ENCODE data around the gene ACTR3C. TPM values are rescaled to one million over a fixed set of nuclear protein-coding genes. Genes with fewer than 3 reads are reported as not detected.

The ACTR3C gene
- total RNA-seq, 1 experiment from 2014 or later = 2.2 TPM

DNA sequence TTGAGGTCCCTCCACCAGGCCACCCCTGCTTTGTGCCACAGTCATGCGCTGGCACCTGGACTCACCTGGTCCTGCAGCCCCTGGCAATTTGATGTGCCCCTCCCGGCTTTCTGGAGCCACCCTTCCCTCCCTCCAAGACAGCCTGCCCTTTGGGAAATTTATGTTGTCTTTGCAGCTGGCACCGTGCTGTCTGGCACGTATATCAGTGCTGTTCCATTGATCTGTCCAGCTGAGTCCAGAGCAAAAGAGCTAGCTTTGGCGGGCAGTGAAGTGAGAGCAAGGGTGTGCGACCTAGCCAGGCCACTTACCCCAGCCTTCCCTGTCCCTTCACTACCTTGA, 12.4 kb upstream of the ACTR3C start:
- Histone ChIP-seq H3K79me1 (ENCODE audit: insufficient read depth, low read depth, low read length, poor library complexity, severe bottlenecking) (no peaks in the 10 kb centered on the region), H3K27ac (ENCODE audit: insufficient read length, low read depth, low read length) (no peak overlapping the region), H3K23ac (ENCODE audit: insufficient read length, low read depth, low read length) (no peak overlapping the region), H4K20me1 (ENCODE audit: control insufficient read depth, insufficient read depth, insufficient read length) (no peaks in the 10 kb centered on the region), H3T11ph (ENCODE audit: low read length) (no peak overlapping the region), H3K4ac (ENCODE audit: low read depth, low read length) (no peak overlapping the region), H4K8ac (replicated peaks; ENCODE audit: insufficient read length, low read depth, low read length) (no peak overlapping the region), H3K23me2 (ENCODE audit: insufficient read length, low read depth, low read length, poor library complexity, severe bottlenecking) (peaks cover 9% of the 10 kb centered on the region), H3K9ac (ENCODE audit: extremely low read depth, insufficient read length, low read length) (no peak overlapping the region), H2BK5ac (ENCODE audit: insufficient read length, low read length) (no peak overlapping the region), H3K56ac (ENCODE audit: insufficient read length, low read depth, low read length) (no peak overlapping the region), H3K27me3 (ENCODE audit: insufficient read depth, low read length) (no peaks in the 10 kb centered on the region), H3K4me2 (ENCODE audit: insufficient read depth, insufficient read length, low read length) (no peak overlapping the region), H2AFZ (ENCODE audit: low read length) (no peak overlapping the region), H2AK5ac (ENCODE audit: insufficient read length, low read length) (no peak overlapping the region), H4K5ac (ENCODE audit: insufficient read length, low read depth, low read length) (no peak overlapping the region), H2BK12ac (ENCODE audit: insufficient read length, low read depth, low read length) (no peak overlapping the region), H3K9me3 (ENCODE audit: control insufficient read depth, low read depth, low read length) (no peaks in the 10 kb centered on the region), H3K4me1 (ENCODE audit: insufficient read depth, low read length) (no peaks in the 10 kb centered on the region; the same call in 1 of the 2 replicates), H3K79me2 (ENCODE audit: insufficient read depth, low read length) (no peaks in the 10 kb centered on the region), H3K14ac (ENCODE audit: insufficient read depth, low read length) (peak overlapping the region; percentile 68; the same call in 1 of the 2 replicates), H2BK15ac (ENCODE audit: low read depth, low read length) (no peak overlapping the region), H4K91ac (ENCODE audit: insufficient read length, low read depth, low read length) (peak overlapping the region; percentile 18), H2BK120ac (ENCODE audit: low read depth, low read length, poor library complexity, severe bottlenecking) (no peak overlapping the region), H2BK20ac (ENCODE audit: low read depth, low read length, poor library complexity, severe bottlenecking) (no peak overlapping the region), H3K18ac (ENCODE audit: insufficient read length, low read depth, low read length) (peak overlapping the region; percentile 3)
- TF ChIP-seq, protein P1, sequence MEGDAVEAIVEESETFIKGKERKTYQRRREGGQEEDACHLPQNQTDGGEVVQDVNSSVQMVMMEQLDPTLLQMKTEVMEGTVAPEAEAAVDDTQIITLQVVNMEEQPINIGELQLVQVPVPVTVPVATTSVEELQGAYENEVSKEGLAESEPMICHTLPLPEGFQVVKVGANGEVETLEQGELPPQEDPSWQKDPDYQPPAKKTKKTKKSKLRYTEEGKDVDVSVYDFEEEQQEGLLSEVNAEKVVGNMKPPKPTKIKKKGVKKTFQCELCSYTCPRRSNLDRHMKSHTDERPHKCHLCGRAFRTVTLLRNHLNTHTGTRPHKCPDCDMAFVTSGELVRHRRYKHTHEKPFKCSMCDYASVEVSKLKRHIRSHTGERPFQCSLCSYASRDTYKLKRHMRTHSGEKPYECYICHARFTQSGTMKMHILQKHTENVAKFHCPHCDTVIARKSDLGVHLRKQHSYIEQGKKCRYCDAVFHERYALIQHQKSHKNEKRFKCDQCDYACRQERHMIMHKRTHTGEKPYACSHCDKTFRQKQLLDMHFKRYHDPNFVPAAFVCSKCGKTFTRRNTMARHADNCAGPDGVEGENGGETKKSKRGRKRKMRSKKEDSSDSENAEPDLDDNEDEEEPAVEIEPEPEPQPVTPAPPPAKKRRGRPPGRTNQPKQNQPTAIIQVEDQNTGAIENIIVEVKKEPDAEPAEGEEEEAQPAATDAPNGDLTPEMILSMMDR (conservative IDR thresholded peaks at IDR 0.05) = no peak
- Mint-ChIP-seq H3K9me3 (no peaks in the 10 kb centered on the region; a peak in 1 of 5 replicates), H3K27ac (peak overlapping the region; percentile 91 to 99 (median 92)), H3K4me1 (peaks cover 54 to 63% of the 10 kb centered on the region in 2 experiments), H3K4me3 (peak overlapping the region in 1 of 2 experiments; percentile 31; a peak in 1 of 5 replicates), H3K36me3 (ENCODE audit: insufficient read depth in 1 of 3, low read depth in 3 of 3) (peaks cover 32 to 36% (median 35%) of the 10 kb centered on the region in 3 experiments), H3K27me3 (ENCODE audit: low read depth) (peaks cover 55% of the 10 kb centered on the region)
- no CpG with 5 or more reads among the region's 6 CpGs for WGBS (ENCODE audit: extremely low coverage, insufficient read length, low lambda C conversion rate)
- no peak for DNase-seq

All from H9 (cell line).